Psoas muscle (tissue), 8 donors: Measurements from ENCODE around the gene LCN9. TPM values are rescaled to one million over a fixed set of nuclear protein-coding genes. Genes with fewer than 3 reads are reported as not detected.

Source experiments
- ATAC-seq, 4 donors: fragments of 200-7000 bp; cut with Tn5 transposase; one replicate each; pipeline ENCODE4 v1.9.1; 2020; ENCODE audit warnings: moderate library complexity in 3 of 4, mild to moderate bottlenecking in 2 of 4
- DNase-seq, 2 donors: peaks; one replicate each; pipeline ENCODE4 v3.0.0-alpha.2; 2020
- H3K27ac ChIP-seq: fragments of 200-600 bp; one replicate; pipeline ENCODE4 v1.8.0; 2022
- H3K27me3 ChIP-seq, 3 donors: fragments of 200-600 bp in 1 of 3; one replicate each; pipeline versions ENCODE4 v1.6.1 to v1.8.0; 2013 to 2022; ENCODE audit warnings: low read length in 2 of 3, mild to moderate bottlenecking in 2 of 3, moderate library complexity in 1 of 3; ENCODE audit not compliant: insufficient read depth in 3 of 3
- H3K36me3 ChIP-seq, 2 donors: fragments of 200-600 bp in 1 of 2; one replicate each; pipeline versions ENCODE4 v1.6.1 to v1.8.0; 2013 to 2022; ENCODE audit warnings: low read depth in 1 of 2, mild to moderate bottlenecking in 1 of 2, moderate library complexity in 1 of 2; ENCODE audit not compliant: insufficient read depth in 1 of 2
- H3K4me1 ChIP-seq: fragments of 200-600 bp; one replicate; pipeline ENCODE4 v1.8.0; 2022
- H3K4me3 ChIP-seq: fragments of 200-600 bp; one replicate; pipeline ENCODE4 v1.8.0; 2022; ENCODE audit warnings: mild to moderate bottlenecking
- H3K9me3 ChIP-seq: fragments of 200-600 bp; one replicate; pipeline ENCODE4 v1.8.0; 2022
- WGBS, 3 donors: extraction: QIAGEN DNeasy Blood & Tissue Kit; methylation state at CpG; one replicate each; pipeline versions ENCODE4 v1.1.6 to v1.1.7; 2013; 5-methylcytosine and 5-hydroxymethylcytosine counted together
- intact Hi-C, 2 donors: fragments of 100-400 bp; cut with DNase I; formaldehyde crosslinking; loops; one replicate each; pipeline versions ENCODE4 v1.11.0 to v1.14.2; 2022
- polyA plus RNA-seq, 3 donors: library from polyadenylated mRNA; stranded (reverse); fragments of 200-250 nt; gene quantifications; one replicate each; pipeline ENCODE4 v1.2.3, GENCODE V29; 2013
- total RNA-seq, 4 donors: library from RNA; stranded (reverse); fragmentation: NEBNext Ultra II Directional in 2 of 4; extraction: Animal tissue kit (Norgen Biotek cat#: 25700) in 2 of 4; gene quantifications; one replicate each; pipeline versions ENCODE4 v1.2.1 to v1.2.4, GENCODE V29; 2021 to 2023
- TF ChIP-seq, protein P1 (sequence below): fragments of 200-600 bp; IDR thresholded peaks from one replicate; pipeline ENCODE4 v1.8.0; 2022; ENCODE audit warnings: antibody characterized with exemption
- donor health status: healthy with polysubstance abuse.
- donor health status: DM: no; HTN: no; CAD: no; lungs with moderate emphysema.
- donor health status: Bipolar disorder and iron deficiency.
- donor health status: healthy.
- donor health status: DM: yes; HTN: yes; CAD: no.
- donor health status: DM: no; HTN: no; CAD: no.
- donor health status: DM: no; HTN: no; CAD: no.
- donor health status: DM: yes; HTN: yes; CAD: no.

LCN9 gene
- total and polyA plus RNA-seq, 7 donors, result not detected

DNA sequence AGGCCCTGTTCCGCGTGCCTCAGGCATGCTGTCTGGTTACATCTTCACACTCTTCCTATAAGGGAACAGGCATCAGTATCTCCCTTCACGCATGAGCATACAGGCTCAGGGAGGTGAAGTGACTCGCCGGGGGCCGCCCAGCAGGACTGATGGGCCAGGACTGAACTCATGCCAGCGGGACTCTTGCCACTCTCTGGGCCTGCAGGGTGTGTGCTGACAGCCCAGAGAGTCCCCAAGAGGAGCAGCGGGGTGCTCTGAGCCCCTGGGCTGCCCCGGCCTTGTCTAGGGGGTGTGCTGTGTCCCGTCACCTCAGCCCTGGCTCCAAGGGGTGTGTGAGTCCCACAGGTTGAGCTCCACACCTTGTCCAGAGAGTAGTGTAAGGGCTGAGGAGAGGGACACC is 48.8 kb downstream of the LCN9 start:
- H3K36me3 ChIP-seq, result no peaks in the 10 kb centered on the region

DNA sequence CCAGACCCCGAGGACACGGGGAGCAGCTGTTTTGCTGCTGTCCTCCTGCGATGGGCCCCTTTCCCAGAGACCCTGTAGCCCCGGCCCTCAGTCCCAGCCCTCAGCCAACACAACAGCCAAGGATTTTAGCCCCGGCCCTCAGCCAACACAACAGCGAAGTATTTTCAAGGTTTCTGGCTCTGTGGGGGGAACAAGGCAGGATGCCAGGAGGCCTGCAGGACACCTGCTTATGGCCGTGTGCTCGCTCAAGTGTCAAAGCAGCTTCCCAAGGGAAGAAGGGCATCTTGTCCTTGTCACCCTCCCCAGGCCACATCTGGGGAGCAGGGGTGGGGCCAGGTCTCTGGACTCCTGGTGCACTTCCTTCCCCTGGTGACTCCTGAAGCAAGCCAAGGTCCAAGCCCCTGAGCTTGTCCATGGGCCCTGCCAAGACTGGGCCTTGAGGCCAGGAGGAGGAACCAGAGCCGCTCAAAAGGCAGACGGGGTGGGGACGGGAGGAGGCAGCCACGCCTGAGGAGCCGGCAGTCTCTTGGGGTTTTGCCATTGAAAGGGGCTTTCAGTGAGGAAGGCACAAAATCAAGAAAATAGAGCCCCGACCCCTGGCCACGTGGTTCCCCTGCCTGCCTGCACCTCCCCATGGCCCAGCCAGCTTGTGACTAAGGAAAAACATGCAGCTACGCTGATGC is 49.6 kb downstream of the LCN9 start:
- DNase-seq (no peak), ATAC-seq (no peak)
- TF ChIP-seq, protein P1, sequence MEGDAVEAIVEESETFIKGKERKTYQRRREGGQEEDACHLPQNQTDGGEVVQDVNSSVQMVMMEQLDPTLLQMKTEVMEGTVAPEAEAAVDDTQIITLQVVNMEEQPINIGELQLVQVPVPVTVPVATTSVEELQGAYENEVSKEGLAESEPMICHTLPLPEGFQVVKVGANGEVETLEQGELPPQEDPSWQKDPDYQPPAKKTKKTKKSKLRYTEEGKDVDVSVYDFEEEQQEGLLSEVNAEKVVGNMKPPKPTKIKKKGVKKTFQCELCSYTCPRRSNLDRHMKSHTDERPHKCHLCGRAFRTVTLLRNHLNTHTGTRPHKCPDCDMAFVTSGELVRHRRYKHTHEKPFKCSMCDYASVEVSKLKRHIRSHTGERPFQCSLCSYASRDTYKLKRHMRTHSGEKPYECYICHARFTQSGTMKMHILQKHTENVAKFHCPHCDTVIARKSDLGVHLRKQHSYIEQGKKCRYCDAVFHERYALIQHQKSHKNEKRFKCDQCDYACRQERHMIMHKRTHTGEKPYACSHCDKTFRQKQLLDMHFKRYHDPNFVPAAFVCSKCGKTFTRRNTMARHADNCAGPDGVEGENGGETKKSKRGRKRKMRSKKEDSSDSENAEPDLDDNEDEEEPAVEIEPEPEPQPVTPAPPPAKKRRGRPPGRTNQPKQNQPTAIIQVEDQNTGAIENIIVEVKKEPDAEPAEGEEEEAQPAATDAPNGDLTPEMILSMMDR, result no peak
- H3K4me3 ChIP-seq, result no peak overlapping the region
- H3K36me3 ChIP-seq, result no peaks in the 10 kb centered on the region
- intact Hi-C loops, result no loop called here
- H3K27ac ChIP-seq, result no peak overlapping the region
- 25 to 41% (median 37%) methylated on average over 16 of the region's 16 CpGs for WGBS, 3 donors
- H3K9me3 ChIP-seq, result no peaks in the 10 kb centered on the region
- peaks cover 0 to 42% (median 14%) of the 10 kb centered on the region in 3 donors for H3K27me3 ChIP-seq
- H3K4me1 ChIP-seq, result no peaks in the 10 kb centered on the region

More for the DNA sequence above, 48.8 kb downstream of the LCN9 start:
- WGBS, 3 donors, result 33 to 49% (median 45%) methylated on average over 10 of the region's 10 CpGs
- H3K9me3 ChIP-seq, result no peaks in the 10 kb centered on the region
- TF ChIP-seq, protein P1, result no peak
- H3K4me1 ChIP-seq, result no peaks in the 10 kb centered on the region
- intact Hi-C loops, result no loop called here
- H3K27me3 ChIP-seq, result peaks cover 0 to 41% (median 14%) of the 10 kb centered on the region in 3 donors
- no peak for ATAC-seq
- no peak overlapping the region for H3K27ac ChIP-seq
- no peak overlapping the region for H3K4me3 ChIP-seq
- DNase-seq, result no peak

DNA sequence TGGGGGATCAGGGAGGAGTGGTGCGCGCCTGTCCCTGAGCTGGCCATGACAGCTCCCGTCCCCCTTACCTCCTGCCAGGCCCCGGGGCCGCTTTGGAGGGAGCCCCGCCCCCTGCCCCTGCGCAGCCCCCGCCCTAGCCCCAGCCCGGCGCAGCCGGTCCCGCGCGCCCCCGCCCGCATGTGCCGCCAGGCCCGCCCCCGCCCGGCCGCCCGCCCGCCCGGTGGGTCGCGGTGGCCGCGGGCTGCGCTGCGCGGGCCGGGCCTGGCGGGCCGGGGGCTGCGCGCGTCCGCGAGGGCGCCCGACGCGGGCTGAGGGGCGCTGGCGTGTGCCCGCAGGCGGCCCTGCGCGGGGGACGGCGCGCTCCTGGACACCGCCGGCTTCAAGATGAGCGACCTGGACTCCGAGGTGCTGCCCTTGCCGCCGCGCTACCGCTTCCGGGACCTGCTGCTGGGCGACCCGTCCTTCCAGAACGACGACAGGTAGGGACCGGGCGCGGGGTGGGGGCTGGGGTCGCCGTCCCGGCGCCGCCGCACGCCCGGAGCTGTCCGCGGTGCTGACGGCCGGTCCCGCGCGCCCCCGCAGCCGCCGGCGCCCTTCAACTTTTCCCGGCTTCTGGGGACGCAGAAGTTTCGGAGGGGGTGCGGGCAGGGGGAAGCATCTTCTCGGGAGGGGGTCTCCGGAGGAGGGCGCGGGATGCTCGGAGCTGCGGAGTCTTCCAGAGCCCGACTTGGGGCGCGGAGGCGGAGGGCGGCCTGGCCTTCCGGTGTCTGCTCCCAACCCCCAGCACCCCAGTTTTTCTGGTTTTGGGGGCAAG is 51.3 kb downstream of the LCN9 start:
- Histone ChIP-seq H3K36me3 (no peaks in the 10 kb centered on the region), H3K27me3 (peaks cover 0 to 50% (median 14%) of the 10 kb centered on the region in 3 donors), H3K4me1 (no peaks in the 10 kb centered on the region), H3K27ac (no peak overlapping the region), H3K9me3 (no peaks in the 10 kb centered on the region), H3K4me3 (no peak overlapping the region)
- TF ChIP-seq, protein P1, result no peak
- DNase-seq (no peak), ATAC-seq (no peak)
- intact Hi-C loops, result no loop called here
- 12 to 17% (median 16%) methylated on average over 44 to 89 of the region's 103 CpGs for WGBS, 3 donors

DNA sequence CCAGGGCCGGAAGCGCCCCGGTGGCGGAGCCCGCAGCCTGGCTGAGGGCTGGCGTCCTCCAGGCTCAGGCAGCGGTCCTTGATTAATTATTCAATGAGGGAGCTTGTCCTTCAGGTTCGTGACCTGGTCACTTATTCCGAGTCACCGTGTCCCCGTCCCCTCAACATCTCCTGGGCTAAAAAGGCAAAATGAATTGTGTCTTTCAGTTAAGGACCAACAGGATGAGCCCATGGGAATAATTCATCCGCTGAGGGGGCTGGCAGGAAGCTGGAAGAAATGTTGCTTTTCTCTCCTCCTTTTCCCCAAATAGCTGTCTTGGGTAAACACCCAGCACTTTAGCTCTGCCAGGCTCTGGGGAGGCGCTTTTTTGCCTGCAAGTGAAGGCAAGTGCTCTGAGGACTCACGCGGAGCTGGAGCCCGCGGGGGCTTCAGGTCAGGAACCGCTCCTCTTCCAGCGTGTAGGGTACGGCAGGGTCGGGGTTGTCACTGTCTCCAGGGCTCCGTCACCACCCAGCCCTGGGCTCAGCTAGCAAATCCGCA is 52.0 kb downstream of the LCN9 start:
- H3K36me3 ChIP-seq, result no peaks in the 10 kb centered on the region
- WGBS, 3 donors, result 60 to 71% (median 60%) methylated on average over 18 to 23 of the region's 23 CpGs
- no peak overlapping the region for H3K27ac ChIP-seq
- ATAC-seq (no peak), DNase-seq (no peak)
- H3K27me3 ChIP-seq, result peaks cover 0 to 56% (median 14%) of the 10 kb centered on the region in 3 donors
- H3K4me3 ChIP-seq, result no peak overlapping the region
- TF ChIP-seq, protein P1, result no peak
- intact Hi-C loops, result no loop called here
- H3K9me3 ChIP-seq, result no peaks in the 10 kb centered on the region
- no peaks in the 10 kb centered on the region for H3K4me1 ChIP-seq
